HG02678 (cell line): ENCODE measurements around the gene PPP2R2C.

Experiments used
- ATAC-seq: cut with Tn5 transposase; IDR thresholded peaks from one replicate; pipeline ENCODE4 v1.9.1; 2021; ENCODE audit warnings: mild to moderate bottlenecking, moderate library complexity; ENCODE audit not compliant: unreplicated experiment

The PPP2R2C gene

GRCh38 chr4:6349896-6350603 is 122.4 kb downstream of the PPP2R2C start:
- no peak for ATAC-seq

- ATAC-seq = no peak
Measured at GRCh38 chr4:6348408-6348807, 124.0 kb downstream of the PPP2R2C start.

DNA sequence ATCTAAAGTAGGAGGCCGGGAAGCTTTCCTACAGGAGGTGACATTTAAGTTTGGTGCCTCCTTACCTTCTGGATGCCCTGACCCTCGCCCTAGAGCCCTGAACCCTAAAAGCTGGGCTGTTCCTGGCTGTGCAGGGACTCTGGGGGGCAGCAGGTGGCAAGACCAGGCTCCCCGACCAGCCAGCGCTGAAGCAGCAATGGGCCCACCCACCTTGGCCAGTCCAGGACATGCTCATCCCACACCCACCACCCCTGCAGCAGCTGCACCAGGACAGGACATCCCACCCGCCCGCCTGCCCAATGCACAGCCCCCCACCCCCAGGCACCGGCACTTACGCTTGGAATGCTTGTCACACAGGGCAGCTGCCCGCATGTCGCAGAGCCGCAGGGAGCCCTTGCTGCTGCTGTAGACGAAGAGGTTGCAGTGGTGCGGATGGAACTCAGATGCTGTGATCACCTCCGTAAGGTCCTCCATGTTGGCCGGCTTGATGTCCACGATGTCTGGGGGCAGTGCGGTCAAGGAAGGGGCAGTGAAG is 124.8 kb downstream of the PPP2R2C start:
- ATAC-seq = no peak

DNA sequence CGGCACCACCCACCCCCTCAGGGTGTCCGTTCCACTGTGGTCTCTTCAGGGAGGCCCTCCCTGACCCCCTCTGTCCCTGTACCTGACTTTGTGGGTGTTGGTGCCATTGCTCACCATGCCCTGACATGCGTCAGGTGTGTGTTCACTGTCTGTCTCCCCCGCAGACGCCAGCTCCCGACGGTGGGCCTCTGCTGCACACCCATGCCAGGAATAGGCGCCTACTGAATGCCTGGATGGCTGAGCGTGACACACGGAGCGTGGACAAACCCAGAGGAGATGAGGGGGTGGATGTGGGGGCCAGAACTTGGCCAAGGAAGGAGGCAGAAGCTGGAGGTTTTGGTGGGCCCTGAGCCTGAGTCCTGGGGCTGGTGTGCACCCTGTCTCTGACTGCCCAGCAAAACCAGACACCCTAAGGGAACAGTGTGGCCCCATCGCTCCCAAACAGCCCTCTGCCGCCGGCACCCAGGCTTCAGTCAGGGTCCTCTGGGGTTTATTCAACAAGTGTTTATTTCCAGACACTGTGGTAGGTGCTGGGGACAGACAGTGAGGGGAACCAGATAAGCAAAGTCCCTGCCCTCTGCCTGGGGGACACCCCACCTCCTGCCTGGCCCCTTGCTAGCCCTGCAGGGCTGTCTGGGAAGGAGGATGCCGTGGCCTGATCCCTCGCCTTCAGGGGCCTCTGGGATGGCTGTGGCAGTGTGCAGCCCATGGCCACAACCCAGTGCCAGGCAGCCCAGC is 125.9 kb downstream of the PPP2R2C start:
- ATAC-seq = no peak

GRCh38 chr4:6345866-6346265 is 126.5 kb downstream of the PPP2R2C start:
- no peak for ATAC-seq

- no peak for ATAC-seq
Measured at GRCh38 chr4:6345096-6345830, 127.2 kb downstream of the PPP2R2C start.

DNA sequence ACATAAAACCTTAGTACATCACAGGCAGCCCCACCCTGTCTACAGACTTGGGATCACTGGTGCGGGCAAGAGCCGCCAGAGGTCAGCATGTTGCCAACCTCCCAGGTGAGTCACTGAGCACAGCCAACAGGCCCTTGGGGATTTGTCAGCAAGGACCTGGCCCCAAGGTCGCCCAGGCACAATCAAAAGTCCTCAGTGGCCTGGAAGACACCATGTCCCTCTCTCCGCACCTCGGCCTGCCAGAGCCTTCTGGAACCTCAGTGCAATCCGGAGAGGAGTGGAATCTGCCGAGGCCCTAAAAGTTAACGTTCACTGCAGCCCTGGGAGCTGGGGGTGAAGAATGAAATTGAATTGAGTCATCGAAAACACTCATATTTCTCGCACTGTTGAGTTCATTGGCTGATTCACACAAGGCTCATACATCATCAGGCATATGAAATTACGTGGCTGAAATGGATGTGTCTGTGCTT is 128.4 kb downstream of the PPP2R2C start:
- ATAC-seq = no peak

DNA sequence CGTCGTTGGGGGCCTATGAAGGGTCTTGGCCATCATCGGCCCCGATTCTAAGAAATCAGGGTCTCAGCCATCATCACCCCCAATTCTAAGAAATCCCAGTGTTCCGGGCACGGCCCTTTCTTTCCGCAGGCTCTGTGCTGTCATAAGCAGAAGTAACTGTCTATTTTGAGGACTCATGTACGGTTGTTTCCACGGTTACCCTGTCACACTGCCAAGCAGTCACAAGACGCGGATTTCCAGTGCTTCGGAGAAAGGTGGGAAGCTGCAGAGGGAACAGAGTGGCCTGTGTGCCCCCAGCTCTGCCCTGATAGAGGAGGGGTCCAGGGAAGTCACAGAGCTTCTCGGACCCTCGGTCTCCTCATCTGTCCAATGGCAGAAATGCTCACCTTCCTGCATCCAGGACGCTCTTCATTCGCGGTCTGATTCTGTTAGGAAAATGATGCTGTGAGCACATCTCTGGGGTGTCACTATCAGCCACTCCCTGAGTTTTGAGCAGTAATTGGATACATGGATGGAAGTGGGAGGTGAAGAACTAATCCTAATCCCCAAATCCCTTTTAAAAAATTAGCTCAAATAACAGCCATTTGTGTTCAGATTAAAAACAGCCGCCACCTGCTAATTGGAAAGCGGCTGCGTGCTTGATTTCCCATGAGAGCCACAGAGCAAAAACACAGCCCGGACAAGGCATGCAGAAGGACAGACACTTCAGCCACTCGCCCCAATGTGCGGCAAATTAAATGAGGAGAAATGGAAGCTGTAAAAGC is 129.7 kb downstream of the PPP2R2C start:
- ATAC-seq = no peak

GRCh38 chr4:6341696-6342095 is 130.7 kb downstream of the PPP2R2C start:
- ATAC-seq = no peak

GRCh38 chr4:6340446-6341015 is 131.9 kb downstream of the PPP2R2C start:
- no peak for ATAC-seq

DNA sequence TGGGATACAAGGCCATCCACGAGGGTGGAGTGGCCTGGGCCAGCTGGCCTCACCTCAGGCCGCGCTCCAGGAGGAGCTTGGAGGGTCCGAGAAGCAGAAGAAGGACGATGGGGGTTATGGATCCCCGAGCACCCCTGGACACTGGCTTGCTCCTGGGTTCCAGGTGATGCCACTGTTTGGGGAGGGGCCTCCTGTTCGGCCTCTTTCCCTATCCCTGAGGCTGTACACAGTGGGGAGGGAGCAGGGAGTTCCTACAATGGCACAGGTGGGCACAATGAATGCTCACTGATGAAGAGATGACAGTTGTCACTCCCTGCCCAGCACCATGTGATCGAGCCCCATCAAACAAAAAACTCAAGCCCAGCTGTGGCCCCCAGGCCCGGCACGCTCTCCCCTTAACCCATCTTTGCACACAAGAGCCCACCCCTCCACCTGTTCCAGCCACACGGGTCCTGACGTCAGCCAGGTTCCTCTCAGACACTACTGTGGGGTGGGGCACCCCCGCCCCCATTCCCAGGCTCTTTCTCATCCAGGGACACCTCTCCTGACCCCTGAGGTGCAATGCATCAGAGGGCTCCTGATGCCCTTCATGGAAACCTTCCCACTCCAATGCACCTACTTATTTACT is 132.5 kb downstream of the PPP2R2C start:
- no peak for ATAC-seq

GRCh38 chr4:6338951-6339817 is 133.2 kb downstream of the PPP2R2C start:
- no peak for ATAC-seq

- ATAC-seq = no peak
Measured at GRCh38 chr4:6338175-6338950, 134.1 kb downstream of the PPP2R2C start.

GRCh38 chr4:6337331-6337935 is 135.0 kb downstream of the PPP2R2C start:
- no peak for ATAC-seq

- no peak for ATAC-seq
Measured at GRCh38 chr4:6336166-6336565, 136.2 kb downstream of the PPP2R2C start.

GRCh38 chr4:6335040-6335590 is 137.3 kb downstream of the PPP2R2C start:
- ATAC-seq = no peak

DNA sequence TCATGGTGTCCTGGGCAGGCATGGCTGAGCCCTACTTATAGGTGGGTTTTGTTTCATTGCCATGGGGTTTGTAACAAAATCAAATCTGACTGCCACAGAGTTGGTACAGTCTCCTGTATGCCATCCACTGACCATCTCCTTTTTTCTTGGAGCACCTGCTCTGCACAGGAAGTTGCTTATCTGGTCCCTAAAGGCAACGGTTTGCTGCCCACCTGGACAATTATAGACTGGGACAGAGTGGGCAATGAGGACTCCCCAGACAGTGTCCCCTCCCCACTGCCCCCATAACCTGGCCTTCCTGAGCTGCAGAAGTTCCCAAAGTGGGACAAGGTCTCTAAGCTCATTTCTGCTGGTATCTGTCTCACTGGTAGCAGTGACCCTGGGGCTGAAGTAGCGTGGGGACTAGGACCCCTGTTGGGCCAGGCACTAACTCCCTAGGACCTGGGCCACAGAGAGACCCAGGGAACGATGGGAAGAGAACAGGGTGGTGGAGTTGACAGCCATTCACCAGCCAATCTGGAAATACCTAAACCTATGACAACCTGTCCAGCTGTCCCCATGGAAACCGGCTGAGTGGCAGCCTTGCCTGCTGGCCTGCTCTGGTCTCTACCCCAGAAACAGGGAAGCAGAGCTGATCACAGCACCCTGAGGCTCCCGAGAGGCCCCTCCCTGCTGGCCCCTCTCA is 138.1 kb downstream of the PPP2R2C start:
- ATAC-seq = no peak
